ENCODE measurements around the gene AP2A1.

Gene AP2A1

GRCh38 chr19:49749771-49750170, 17.0 kb upstream of the AP2A1 start:
- DNase-seq (ENCODE audit: low read depth) = no peak
- no peak overlapping the region for H3K4me3 ChIP-seq (ENCODE audit: low read depth, low read length)
- TF ChIP-seq, protein P1, sequence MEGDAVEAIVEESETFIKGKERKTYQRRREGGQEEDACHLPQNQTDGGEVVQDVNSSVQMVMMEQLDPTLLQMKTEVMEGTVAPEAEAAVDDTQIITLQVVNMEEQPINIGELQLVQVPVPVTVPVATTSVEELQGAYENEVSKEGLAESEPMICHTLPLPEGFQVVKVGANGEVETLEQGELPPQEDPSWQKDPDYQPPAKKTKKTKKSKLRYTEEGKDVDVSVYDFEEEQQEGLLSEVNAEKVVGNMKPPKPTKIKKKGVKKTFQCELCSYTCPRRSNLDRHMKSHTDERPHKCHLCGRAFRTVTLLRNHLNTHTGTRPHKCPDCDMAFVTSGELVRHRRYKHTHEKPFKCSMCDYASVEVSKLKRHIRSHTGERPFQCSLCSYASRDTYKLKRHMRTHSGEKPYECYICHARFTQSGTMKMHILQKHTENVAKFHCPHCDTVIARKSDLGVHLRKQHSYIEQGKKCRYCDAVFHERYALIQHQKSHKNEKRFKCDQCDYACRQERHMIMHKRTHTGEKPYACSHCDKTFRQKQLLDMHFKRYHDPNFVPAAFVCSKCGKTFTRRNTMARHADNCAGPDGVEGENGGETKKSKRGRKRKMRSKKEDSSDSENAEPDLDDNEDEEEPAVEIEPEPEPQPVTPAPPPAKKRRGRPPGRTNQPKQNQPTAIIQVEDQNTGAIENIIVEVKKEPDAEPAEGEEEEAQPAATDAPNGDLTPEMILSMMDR (IDR thresholded peaks at IDR 0.05; ENCODE audit: control insufficient read depth, extremely low read depth, insufficient read depth) = no peak

DNA sequence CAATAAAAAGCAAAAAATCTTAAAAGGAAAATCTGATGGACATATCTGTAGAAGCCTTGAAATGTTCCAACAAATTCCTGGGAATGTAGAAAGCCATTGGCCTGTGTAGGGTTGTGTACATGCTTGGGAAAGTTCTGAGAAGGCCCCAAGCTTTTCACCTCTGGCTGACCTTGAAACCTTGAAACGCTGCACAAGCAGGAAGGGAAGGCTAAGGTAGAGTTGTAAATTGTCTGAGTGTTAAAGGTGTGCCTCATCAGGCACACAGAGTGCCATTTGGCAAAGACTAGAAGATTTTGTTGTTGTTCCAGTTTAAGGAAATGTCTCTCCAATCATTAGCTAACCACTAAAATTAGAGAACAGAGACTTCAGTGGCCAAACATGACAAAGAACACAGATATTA, 14.1 kb upstream of the AP2A1 start:
- no peak overlapping the region for H3K4me3 ChIP-seq (ENCODE audit: low read depth, low read length)
- TF ChIP-seq, protein P1 (IDR thresholded peaks at IDR 0.05; ENCODE audit: control insufficient read depth, extremely low read depth, insufficient read depth) = no peak
- DNase-seq (ENCODE audit: low read depth) = no peak

DNA sequence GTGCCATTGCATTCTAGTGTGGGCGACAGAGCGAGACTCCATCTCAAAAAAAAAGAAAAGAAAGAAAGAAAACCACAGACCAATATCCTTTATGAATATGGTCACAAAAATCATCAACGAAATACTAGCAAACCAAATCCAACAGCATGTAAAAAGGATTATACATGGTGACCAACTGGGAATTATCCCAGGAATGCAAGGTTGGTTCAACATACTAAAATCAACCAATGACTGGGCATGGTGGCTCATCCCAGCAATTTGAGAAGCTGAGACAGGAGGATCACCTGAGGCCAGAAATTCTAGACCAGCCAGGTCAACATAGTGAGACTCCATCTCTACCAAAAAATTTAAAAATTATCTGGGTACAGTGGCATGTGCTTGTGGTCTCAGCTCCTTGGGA, 10.8 kb upstream of the AP2A1 start:
- H3K4me3 ChIP-seq (ENCODE audit: low read depth, low read length) = no peak overlapping the region
- TF ChIP-seq, protein P1 (IDR thresholded peaks at IDR 0.05; ENCODE audit: control insufficient read depth, extremely low read depth, insufficient read depth) = no peak
- no peak for DNase-seq (ENCODE audit: low read depth)

GRCh38 chr19:49758292-49758691, 8.5 kb upstream of the AP2A1 start:
- DNase-seq (ENCODE audit: low read depth) = no peak
- TF ChIP-seq, protein P1 (IDR thresholded peaks at IDR 0.05; ENCODE audit: control insufficient read depth, extremely low read depth, insufficient read depth) = no peak

DNA sequence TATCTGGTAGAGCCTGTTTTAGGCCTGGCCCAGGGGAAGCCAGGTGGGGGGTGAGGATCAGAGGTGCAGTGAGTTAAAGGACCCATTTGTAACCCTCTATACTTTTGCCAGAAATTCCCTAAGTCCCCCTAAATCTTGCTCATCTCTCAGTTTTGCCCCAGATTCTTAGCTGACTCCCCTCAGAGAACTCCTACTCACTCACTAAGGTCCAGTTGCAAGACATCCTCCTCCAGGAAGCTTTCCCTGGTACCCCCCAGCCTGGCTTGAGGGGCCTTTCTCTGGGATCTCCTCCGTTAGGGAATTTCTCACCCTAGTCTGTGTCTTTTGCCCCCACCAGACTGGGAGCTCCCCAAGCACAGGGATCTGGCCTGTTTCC, 5.6 kb upstream of the AP2A1 start:
- DNase-seq (ENCODE audit: low read depth) = no peak
- TF ChIP-seq, protein P1 (IDR thresholded peaks at IDR 0.05; ENCODE audit: control insufficient read depth, extremely low read depth, insufficient read depth) = no peak
- H3K4me3 ChIP-seq (ENCODE audit: low read depth, low read length) = no peak overlapping the region

More at GRCh38 chr19:49758292-49758691, 8.5 kb upstream of the AP2A1 start:
- H3K4me3 ChIP-seq (ENCODE audit: low read depth, low read length) = no peak overlapping the region

GRCh38 chr19:49761625-49762311, 5.0 kb upstream of the AP2A1 start:
- H3K4me3 ChIP-seq (ENCODE audit: low read depth, low read length) = no peak overlapping the region
- TF ChIP-seq, protein P1 (IDR thresholded peaks at IDR 0.05; ENCODE audit: control insufficient read depth, extremely low read depth, insufficient read depth) = no peak
- DNase-seq (ENCODE audit: low read depth) = no peak

DNA sequence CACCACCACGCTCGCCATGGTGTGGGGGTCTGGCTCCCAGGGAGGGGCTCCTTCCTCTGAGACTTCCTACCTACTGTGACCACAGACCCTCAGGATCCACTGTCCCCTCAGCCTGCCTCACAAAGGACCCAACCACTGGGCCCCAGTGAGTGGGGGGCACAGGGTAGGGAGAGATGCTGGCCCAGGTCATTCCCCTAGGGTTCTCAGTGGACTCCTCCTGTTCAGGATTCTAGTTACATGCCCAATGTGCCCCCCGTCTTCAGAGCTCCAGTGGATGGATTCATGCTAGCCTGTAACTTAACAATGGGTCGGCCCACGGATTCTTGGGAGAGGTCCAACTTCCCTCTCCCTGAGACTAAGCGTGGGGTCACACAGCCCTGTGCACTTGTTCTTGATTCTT, 3.6 kb upstream of the AP2A1 start, which contains the start of gene TSKS:
Gene TSKS, minus strand, starts transcription at position 77 of the 400 bp plus-strand sequence. Its CDS starts 59 bp downstream, at position 18.
- H3K4me3 ChIP-seq (ENCODE audit: low read depth, low read length) = no peak within 1 kb of the TSS

More for the DNA sequence above, 3.6 kb upstream of the AP2A1 start, which contains the start of gene TSKS:
- no peak for DNase-seq (ENCODE audit: low read depth)
- TF ChIP-seq, protein P1 (IDR thresholded peaks at IDR 0.05; ENCODE audit: control insufficient read depth, extremely low read depth, insufficient read depth) = no peak
